SKM-1 treated with dmso at 0.1 percent for 144 hours (cell line): Measurements from ENCODE around the gene TMEM140.
"Not testable (repeated sequence)": the region's sequence is repeated elsewhere in the genome, so short reads cannot be mapped to it uniquely, and the experiment has no call there.

Experiments used
- DNase-seq: peaks from one replicate; lab custom pipeline; 2025; ENCODE audit not compliant: unreplicated experiment; lab: John Stamatoyannopoulos, UW

TMEM140 gene

GRCh38 chr7:135211946-135212685 is 64.2 kb downstream of the TMEM140 start:
- DNase-seq: not testable (repeated sequence)

DNA sequence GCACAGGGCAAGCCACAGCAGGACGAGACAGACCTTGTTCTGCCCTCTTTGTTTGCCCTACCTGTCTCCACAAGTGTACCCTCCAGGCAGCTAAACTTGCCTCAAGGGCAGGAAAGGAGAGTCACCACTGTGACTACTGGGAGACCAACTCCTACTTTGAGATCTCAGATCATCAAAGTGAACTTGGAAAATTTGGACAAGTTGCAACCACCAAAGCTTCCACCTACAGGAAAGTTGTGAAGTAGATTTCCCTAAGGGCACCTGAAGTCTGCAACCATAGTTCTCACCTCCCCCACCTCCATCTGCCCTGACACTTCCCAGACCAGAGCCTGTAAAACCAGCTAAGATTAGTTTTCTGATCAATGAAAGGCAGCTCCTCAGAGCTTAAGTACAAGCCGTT is 66.0 kb downstream of the TMEM140 start:
- no peak for DNase-seq

DNA sequence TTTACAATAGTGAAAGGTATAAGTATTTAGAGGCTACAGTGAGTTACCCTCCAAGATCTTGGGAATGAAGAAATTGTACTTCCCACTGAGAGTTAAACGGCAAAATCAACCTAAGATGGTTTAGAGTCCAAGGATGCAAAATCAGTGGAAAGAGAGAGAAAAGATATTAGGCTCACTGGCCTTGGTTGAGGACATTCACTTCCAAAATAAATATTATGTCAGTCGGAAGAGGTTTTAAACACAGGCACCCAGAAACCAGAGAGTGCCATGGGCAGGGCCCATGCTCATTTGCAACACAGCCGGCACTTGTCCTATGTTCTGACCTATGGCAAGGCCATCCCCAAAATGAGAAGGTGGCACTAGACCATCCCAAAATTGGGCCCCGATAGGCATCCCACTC is 67.3 kb downstream of the TMEM140 start:
- no peak for DNase-seq

DNA sequence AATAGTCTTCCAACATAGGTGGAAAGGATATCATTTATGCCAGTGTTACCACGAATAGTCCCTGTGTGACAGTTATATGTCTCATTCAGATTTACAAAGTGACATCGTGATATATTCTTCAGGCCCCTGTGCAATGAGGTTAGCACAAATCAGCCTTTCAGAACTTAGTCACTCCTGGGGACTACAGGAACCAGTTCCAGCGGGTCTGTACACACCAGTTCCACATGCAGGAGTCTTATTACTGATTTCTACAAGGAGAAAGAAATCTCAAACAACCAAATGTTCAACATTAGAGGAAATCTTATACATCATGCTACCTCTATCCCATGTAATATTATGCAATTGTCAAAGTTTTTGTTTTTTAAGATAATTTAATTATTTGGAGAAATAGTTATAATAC is 67.8 kb downstream of the TMEM140 start:
- no peak for DNase-seq
